ENCODE data around the gene KIF26B.

KIF26B gene

DNA sequence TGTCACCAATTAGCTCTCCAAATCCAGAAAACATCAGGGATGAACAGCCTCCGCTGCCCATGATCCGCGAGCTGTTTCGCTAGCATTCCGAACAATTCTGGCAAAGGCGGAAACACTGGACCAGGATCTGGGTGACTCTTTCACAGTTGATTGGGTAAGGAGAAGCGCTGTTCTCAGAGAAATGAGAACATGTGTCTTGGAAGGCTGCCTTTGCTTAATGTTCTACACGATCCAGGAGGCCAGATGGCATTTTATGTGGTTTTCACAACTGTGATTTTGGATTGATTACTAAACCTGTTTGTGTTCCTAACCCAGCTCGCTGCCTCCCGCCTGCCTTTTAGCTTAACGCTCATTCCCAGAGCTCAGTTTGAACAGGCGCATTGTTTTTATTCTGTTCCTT lies 144.0 kb downstream of the KIF26B start:
- no peak for TF ChIP-seq CTCF (conservative IDR thresholded peaks at IDR 0.05)
- H3K27ac ChIP-seq, result peak overlapping the region; percentile 69

DNA sequence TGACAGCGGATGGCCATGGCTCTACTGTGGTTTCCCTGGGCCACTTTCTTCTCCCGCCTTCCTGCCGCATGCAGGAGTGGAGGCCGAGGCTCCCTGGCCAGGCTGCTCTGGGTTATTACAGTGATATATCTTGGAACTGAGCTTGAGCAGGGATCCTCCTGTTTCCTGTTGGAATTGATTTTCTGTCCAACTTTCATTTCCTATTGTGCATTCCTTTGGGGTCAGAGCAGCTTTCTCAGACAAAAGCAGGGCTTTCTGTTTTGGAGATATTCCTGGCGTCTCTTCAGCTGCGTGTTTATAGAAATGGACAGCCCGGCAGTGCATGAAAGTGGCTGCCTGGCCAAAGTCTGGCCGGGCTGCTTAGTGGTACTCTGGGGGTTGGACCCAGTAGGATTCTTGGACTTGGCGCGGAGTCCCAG lies 146.4 kb downstream of the KIF26B start:
- H3K27ac ChIP-seq, result no peak overlapping the region
- TF ChIP-seq CTCF (conservative IDR thresholded peaks at IDR 0.05), result no peak

- H3K27ac ChIP-seq, result no peak overlapping the region
- no peak for TF ChIP-seq CTCF (conservative IDR thresholded peaks at IDR 0.05)
These were observed 147.1 kb downstream of the KIF26B start for GRCh38 chr1:245301921-245302320.

DNA sequence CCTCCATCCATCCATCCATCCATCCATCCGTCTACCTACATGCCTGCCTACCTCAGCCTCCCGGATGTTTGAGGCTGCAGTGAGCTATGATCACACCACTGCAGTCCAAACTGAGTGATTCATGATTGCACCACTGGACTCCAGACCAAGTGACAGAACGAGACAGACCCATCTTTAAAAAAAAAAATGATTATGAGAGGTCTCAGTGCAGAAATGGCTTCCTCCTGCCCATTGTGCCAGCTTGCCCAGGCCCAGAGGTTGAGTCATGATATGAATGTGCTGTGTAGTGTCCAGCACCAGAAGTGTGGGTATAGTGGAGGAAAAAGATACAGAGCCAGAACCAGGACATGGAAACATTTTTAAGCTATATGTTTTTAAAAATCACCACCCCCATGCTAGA lies 149.9 kb downstream of the KIF26B start:
- TF ChIP-seq CTCF (conservative IDR thresholded peaks at IDR 0.05), result no peak

DNA sequence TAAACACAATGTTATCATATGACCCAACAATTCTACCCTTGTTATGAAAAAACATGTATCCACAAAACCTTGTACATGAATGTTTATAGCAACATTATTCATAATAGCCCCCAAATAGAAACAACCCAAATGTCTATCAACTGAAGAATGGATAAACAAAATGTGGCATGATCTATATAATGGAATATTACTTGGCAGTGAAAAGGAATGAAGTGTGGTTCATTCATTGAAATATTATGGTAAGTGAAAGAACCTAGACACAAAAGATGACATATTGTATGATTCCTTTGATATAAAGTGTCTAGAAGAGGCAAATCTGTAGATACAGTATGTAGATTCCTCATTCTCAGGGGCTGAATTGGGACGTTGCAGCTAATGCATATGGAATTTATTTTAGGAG lies 151.2 kb downstream of the KIF26B start:
- H3K27ac ChIP-seq, result no peak overlapping the region
- no peak for TF ChIP-seq CTCF (conservative IDR thresholded peaks at IDR 0.05)

More for the DNA sequence above, 149.9 kb downstream of the KIF26B start:
- H3K27ac ChIP-seq, result no peak overlapping the region

DNA sequence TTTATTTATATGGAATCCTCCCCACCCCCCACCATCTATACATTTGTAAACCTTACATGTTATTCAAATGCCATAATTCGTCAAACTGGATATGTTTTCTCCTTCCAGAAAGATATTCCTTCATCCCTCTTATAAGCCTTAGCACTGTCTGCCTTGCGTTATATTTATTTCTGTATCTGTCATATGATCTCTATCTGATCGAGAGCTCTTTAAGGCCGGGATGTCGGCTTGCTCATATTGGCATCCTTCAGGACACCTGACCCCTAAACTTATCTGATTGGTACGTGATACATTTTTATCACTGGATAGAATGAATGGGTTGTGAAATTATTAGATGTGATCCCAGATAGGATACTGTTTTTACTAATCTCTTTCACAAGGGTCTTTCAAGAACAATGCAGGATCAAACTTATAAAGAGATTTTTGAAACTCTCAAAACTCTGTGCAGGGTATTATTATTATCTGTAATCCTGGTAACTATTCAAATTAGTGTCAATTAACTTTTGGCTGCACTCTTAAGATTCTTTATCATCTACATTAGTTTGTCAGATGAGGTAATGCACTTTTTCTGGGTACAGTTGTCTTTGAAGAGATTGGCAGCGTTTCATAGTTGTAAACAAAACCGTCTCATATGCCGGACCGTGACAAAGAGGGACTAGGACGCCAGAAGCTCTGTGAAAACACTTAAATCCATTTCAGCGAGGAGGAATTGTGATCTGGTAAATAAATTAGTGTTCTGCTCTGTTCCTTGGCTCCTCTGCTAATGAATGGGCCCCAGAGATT lies 152.0 kb downstream of the KIF26B start:
- peak overlapping the region; percentile 14; the same call in 1 of the 2 replicates for H3K27ac ChIP-seq
- TF ChIP-seq CTCF (conservative IDR thresholded peaks at IDR 0.05), result no peak

- H3K27ac ChIP-seq, result no peak overlapping the region
- TF ChIP-seq CTCF (conservative IDR thresholded peaks at IDR 0.05), result no peak
These were observed 156.1 kb downstream of the KIF26B start for GRCh38 chr1:245310571-245311531.

Measured in VCaP (cell line).